Effector memory CD4-positive, alpha-beta T cell (primary cell): Measurements from ENCODE around the gene FADS1.

ENCODE experiments used
- DNase-seq, 3 donors: peaks; one replicate each; pipeline ENCODE4 v3.0.0-alpha.2; 2020
- H3K27ac ChIP-seq: 2 replicates; pipeline ENCODE4 v1.7.0; 2013; ENCODE audit warnings: mild to moderate bottlenecking, low read length, moderate library complexity; ENCODE audit not compliant: insufficient read depth, poor library complexity, severe bottlenecking
- H3K27me3 ChIP-seq: replicated peaks from 2 replicates; pipeline ENCODE4 v1.7.0; 2013; ENCODE audit warnings: mild to moderate bottlenecking, low read length; ENCODE audit not compliant: insufficient read depth, control insufficient read depth, poor library complexity, severe bottlenecking
- H3K36me3 ChIP-seq: 2 replicates; pipeline ENCODE4 v1.7.0; 2013; ENCODE audit warnings: mild to moderate bottlenecking, low read length, moderate library complexity; ENCODE audit not compliant: control insufficient read depth, insufficient read depth
- H3K4me1 ChIP-seq: 2 replicates; pipeline ENCODE4 v1.7.0; 2013; ENCODE audit warnings: low read length, mild to moderate bottlenecking; ENCODE audit not compliant: control insufficient read depth, insufficient read depth, poor library complexity, severe bottlenecking
- H3K4me3 ChIP-seq: 2 replicates; pipeline ENCODE4 v1.7.0; 2013; ENCODE audit warnings: low read length, low read depth, mild to moderate bottlenecking; ENCODE audit not compliant: insufficient read depth, poor library complexity, severe bottlenecking
- H3K9me3 ChIP-seq: 2 replicates; pipeline ENCODE4 v1.7.0; 2013; ENCODE audit warnings: mild to moderate bottlenecking, low read length, moderate library complexity; ENCODE audit not compliant: control insufficient read depth
- total RNA-seq, 3 donors: gene quantifications; one replicate each; lab custom pipeline; 2026; lab: John Stamatoyannopoulos, UW

The FADS1 gene
- total RNA-seq = 1.7 to 14.7 (median 3.1) reads per million in 3 donors

DNA sequence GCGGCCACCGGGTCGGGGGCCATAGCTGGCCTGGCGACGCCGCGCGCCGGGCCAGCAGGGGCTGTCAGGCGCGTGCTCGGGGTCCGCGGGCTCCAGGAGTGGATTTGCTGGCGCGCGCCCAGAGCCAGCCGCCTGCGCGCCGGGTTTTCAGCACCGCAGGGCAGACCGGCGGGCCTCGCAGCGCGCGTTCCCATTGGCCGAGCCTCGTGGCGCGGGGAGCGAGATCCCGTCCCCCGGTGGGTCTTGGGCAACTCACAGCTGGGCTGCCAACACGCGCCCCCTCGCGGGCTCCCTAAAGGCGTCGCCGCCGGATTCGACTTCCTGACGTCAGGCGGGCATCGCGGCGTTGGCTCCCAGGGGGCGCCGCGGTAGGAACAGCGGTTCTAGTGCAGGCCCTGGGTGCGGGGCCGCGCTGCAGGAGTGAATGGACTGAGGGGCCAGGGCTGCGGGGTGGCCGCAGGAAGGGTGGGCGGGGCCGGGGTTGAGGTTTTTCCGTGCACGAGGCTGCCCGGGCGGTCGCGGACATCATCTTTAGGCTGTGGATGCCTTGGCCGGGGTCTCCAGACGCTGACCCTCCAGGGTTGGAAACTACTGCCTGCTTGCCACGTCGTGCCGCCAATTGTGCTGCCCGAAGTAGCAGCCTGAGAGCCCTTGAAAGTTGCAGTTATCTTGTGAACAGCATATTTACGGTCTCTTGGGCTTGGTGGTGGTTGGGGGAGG lies at the start of gene FADS1:
Gene FADS1, minus strand, starts transcription at position 268 of the 720 bp plus-strand sequence. Its CDS starts 74 bp downstream, at position 194.
- H3K27ac ChIP-seq = peak within 1 kb of the TSS; percentile 25

DNA sequence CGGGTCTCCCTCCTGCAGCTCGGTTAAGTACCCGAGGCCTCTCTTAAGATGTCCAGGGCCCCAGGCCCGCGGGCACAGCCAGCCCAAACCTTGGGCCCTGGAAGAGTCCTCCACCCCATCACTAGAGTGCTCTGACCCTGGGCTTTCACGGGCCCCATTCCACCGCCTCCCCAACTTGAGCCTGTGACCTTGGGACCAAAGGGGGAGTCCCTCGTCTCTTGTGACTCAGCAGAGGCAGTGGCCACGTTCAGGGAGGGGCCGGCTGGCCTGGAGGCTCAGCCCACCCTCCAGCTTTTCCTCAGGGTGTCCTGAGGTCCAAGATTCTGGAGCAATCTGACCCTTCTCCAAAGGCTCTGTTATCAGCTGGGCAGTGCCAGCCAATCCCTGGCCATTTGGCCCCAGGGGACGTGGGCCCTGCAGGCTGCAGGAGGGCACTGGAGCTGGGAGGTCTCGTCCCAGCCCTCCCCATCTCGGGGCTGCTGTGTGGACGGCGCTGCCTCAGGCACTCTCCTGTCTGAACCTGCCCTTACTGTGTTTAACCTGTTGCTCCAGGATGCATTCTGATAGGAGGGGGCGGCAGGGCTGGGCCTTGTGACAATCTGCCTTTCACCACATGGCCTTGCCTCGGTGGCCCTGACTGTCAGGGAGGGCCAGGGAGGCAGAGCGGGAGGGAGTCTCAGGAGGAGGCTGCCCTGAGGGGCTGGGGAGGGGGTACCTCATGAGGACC lies 49.6 kb upstream of the FADS1 start:
- H3K27ac ChIP-seq = no peak overlapping the region
- no peak overlapping the region for H3K4me3 ChIP-seq
- H3K4me1 ChIP-seq = peaks cover 6% of the 10 kb centered on the region
- H3K36me3 ChIP-seq = no peaks in the 10 kb centered on the region
- no peaks in the 10 kb centered on the region for H3K9me3 ChIP-seq
- no peak for DNase-seq
- no peaks in the 10 kb centered on the region for H3K27me3 ChIP-seq

More for the DNA sequence above, at the start of gene FADS1:
- H3K4me1 ChIP-seq = peaks cover 25% of the 10 kb centered on the region
- H3K27me3 ChIP-seq = peaks cover 6% of the 10 kb centered on the region
- H3K9me3 ChIP-seq = no peaks in the 10 kb centered on the region
- no peaks in the 10 kb centered on the region for H3K36me3 ChIP-seq
- H3K4me3 ChIP-seq = peak within 1 kb of the TSS; percentile 70
- peak; percentile 38 to 71 (median 63) for DNase-seq

DNA sequence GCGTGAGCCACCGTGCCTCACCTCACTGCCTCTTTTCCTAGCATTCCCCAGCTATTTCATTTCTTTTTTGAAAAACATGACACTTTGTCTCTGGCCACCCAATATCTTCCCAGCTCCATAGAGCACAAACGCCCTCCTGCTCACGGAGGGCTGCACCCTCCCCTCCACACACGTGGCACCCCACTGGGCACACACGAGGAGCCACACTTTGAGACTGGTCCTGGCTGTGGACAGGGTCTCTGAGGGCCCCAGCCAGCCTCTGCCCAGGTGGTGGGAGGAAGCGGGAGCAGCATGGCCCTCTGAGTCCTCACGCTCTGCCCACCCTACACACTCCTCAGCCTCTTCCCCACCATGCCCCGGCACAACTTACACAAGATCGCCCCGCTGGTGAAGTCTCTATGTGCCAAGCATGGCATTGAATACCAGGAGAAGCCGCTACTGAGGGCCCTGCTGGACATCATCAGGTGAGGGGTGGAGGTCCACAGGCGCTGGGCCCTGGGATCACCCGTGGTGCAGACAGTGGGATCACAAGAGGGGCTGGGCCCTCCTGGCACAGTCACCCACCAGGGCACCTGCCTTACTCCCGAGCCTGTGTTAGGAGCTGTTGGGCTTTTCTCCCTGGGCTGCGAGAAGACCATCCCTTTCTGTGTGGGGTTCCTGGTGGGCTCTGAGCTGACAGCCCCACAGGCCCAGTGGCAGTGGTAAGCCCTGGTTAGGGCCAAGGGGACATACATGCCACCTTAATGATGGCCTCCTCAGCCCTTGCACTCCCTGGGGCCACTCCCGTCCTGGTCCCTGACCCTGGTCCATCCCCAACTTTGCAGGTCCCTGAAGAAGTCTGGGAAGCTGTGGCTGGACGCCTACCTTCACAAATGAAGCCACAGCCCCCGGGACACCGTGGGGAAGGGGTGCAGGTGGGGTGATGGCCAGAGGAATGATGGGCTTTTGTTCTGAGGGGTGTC lies 48.3 kb upstream of the FADS1 start:
- Histone ChIP-seq H3K4me1 (no peaks in the 10 kb centered on the region), H3K4me3 (no peak overlapping the region), H3K9me3 (no peaks in the 10 kb centered on the region), H3K27ac (no peak overlapping the region), H3K36me3 (no peaks in the 10 kb centered on the region), H3K27me3 (no peaks in the 10 kb centered on the region)
- DNase-seq = no peak

DNA sequence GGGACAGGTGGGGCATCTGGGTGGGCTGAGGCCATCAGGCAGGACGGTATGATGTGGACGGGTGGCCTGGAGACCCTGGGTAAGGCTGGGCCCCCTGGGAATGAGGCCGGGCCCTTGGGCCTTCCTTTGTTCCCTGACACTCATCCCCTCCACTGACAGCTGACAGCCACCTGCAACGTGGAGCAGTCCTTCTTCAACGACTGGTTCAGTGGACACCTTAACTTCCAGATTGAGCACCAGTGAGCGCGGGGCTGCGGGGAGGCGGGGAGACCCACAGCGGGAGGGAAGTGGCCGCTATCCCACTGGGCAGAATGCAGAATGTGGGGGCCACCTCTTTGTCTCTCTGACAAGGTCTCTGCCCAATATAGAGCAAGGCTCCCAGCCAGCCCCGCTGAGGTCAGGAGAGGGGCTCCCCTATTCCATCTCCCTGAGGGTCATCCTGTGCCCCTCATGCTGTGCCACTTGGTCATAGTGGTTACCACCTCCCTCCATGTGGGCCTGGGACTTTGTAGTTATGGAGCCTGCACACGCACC lies 46.8 kb upstream of the FADS1 start:
- H3K27me3 ChIP-seq = no peaks in the 10 kb centered on the region
- no peak for DNase-seq
- no peaks in the 10 kb centered on the region for H3K9me3 ChIP-seq
- no peak overlapping the region for H3K27ac ChIP-seq
- H3K4me1 ChIP-seq = no peaks in the 10 kb centered on the region
- H3K4me3 ChIP-seq = no peak overlapping the region
- H3K36me3 ChIP-seq = no peaks in the 10 kb centered on the region

DNA sequence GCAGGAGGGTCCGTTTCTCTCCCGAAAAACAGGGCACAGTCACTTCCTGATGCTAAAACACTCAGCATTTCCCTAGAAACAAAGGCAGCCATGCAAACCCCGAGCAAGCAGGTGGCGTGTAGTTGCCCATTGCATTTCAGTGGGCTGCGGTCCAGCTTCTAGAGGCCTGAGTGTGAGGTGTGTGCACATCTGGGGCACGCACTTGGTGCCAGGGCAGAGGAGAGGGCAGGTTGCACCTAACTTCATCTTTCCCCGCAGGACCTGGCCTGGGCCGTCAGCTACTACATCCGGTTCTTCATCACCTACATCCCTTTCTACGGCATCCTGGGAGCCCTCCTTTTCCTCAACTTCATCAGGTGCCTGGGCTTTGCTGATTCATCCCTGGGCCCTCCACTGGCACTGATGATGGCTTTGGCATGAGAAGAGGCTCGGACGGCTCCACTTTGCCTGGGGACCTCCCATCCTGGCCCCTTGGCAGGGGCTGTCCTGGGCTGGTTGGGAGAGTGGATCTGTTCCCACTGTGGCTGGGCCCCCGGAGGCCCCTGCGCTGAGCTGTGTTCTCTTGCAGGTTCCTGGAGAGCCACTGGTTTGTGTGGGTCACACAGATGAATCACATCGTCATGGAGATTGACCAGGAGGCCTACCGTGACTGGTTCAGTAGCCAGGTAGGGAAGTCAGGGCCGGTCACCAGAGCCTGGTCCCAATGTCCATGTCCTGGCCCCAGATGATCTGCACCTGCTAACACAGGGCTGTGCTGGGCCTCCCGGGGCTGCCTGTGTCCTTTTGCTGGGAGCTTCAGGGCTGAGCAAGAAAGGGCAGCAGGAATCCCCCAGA lies 46.1 kb upstream of the FADS1 start:
- no peaks in the 10 kb centered on the region for H3K4me1 ChIP-seq
- H3K9me3 ChIP-seq = no peaks in the 10 kb centered on the region
- H3K27ac ChIP-seq = no peak overlapping the region
- no peak for DNase-seq
- no peak overlapping the region for H3K4me3 ChIP-seq
- no peaks in the 10 kb centered on the region for H3K27me3 ChIP-seq
- no peaks in the 10 kb centered on the region for H3K36me3 ChIP-seq

DNA sequence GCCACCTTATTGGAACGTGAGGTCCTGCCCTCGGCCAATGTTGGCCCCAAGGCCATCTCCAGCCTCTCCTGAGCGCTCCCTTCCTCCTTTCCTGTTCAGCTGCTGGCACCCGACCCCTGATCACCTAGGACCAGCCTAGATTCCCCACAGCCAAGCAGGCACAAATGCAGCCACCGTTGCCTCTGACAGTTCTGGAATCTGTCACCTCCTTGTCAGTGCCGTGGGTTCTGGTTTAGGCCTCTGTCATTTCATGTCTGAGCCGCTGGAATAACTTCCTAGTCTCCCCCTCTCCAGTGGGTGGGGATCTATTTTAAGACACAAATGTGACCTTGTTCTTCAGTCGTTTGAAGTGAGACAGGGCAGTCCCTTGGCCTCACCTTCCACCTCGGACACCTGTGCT lies 44.8 kb upstream of the FADS1 start:
- Histone ChIP-seq H3K4me3 (no peak overlapping the region), H3K9me3 (no peaks in the 10 kb centered on the region), H3K27me3 (no peaks in the 10 kb centered on the region), H3K36me3 (no peaks in the 10 kb centered on the region), H3K27ac (no peak overlapping the region), H3K4me1 (no peaks in the 10 kb centered on the region)
- DNase-seq = no peak

DNA sequence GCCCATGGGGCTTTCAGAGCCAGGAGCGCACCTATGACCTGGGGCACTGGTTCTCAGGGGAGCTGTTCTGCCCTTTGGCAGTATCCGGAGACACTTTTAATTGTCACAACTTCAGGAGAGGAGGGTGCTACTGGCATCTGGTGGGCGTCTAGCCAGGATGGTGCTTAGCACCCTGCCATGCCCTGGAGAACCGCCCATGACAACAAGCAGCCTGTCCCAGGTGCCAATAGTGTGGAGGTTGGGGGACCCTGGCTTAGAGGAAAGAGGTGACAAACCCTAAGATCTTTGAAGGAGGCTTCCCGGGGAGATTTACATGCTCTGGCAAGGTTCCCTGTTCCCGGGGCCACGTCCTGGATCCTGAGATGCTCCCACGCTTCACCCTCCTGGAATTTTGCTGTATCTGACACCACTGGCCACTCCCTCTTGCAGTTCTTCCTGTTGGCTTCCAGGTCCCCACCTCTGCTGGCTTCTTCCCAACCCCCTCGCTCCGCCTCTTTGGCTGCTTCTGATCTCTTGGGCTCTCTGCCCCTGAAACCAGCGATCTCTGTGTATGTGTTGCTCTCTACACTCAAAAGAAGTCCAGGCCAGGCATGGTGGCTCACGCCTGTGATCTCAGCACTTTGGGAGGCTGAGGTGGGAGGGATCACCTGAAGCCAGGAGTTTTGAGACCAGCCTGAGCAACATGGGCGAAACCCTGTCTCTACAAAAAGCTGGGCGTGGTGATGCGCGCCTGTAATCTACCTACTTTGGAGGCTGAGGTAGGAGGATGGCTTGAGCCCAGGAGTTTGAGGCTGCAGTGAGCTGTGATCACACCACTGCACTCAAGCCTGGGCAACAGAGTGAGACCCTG lies 43.5 kb upstream of the FADS1 start:
- Histone ChIP-seq H3K4me1 (no peaks in the 10 kb centered on the region), H3K36me3 (no peaks in the 10 kb centered on the region), H3K4me3 (no peak overlapping the region), H3K9me3 (no peaks in the 10 kb centered on the region), H3K27me3 (no peaks in the 10 kb centered on the region), H3K27ac (no peak overlapping the region)
- no peak for DNase-seq

DNA sequence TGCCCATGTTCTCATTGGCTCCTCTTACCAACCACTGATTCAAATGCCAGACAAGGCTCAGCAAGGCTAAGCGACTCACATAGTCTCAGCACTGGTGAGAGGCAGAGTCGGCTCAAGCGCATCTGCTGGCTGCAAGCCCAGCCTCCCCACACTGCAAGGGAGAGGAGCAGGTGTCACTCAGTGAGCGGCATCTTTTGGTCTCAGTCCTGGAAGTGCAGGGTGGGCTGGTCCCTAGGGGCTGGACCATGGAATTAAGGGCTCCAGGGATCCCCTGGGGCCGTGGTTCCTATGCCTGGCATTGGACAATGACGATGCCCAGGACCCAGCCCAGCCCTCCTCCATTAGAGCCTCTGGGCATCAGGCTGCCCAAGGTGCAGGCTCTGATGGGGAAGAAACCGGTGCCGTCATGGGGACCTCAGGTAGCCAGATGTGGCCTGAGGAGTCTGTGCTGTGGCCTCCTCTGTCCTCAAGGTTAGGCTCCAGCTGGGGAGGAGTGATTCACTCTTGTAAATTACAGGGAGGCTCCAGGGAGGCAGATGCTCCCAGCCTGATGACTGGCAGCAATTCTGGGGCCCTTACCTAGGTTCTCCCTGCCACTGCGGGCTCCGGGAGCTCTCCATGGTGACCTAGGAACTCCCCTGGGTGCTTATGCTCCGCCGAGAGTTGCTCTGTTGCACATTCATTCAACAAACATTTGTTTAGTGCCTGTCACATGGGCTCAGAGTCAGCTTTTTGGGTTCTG lies 39.3 kb upstream of the FADS1 start:
- no peaks in the 10 kb centered on the region for H3K9me3 ChIP-seq
- H3K36me3 ChIP-seq = no peaks in the 10 kb centered on the region
- H3K27me3 ChIP-seq = no peaks in the 10 kb centered on the region
- DNase-seq = no peak
- H3K27ac ChIP-seq = no peak overlapping the region
- no peaks in the 10 kb centered on the region for H3K4me1 ChIP-seq
- H3K4me3 ChIP-seq = no peak overlapping the region
